Measurements from ENCODE around the gene ZDHHC16. TPM values are rescaled to one million over a fixed set of nuclear protein-coding genes. Genes with fewer than 3 reads are reported as not detected.

ZDHHC16 gene
- total RNA-seq, 2 experiments from 2014 or later = 6.2 to 6.5 TPM

DNA sequence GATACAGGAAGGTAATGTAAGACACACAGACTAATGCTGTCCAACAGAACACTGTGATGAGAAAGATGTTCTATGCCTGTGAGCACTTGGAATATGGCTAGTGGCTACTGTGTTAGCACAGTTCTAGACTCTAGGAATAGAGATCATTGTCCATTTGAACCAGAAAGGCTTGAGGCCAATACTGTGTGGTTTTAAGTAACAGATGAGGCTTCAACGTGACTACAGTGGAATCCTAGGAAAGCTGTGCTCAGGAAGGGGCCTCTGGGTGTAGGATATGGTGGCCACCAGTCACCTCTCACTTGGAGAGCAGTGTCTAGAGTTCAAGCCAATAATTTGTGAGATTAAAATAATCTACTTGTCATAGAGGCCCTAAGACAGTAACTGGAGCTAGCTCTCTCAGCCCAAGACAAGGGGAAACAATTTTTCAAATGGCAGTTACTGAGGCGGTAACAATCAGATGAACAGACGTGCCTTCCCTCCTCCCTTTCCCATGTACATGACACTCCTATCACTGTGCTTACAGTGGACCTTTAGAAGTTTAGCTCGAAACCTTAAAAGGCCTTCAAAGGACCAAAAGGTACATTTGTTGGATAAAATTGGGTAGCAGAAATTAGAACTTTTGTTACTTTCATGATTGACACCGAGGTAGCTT is 10.2 kb downstream of the ZDHHC16 start:
- ATAC-seq (ENCODE audit: poor library complexity) (no peak), DNase-seq (no peak)
- intact Hi-C loops (cut with DNase I, micrococcal nuclease) = no loop called here
- Histone ChIP-seq H3K27me3 (ENCODE audit: control insufficient read depth in 1 of 2, insufficient read depth in 2 of 2, low read length in 2 of 2) (no peaks in the 10 kb centered on the region), H3K27ac (ENCODE audit: low read depth in 1 of 2, low read length in 2 of 2) (no peak overlapping the region), H3K4me3 (ENCODE audit: low read length) (no peak overlapping the region), H3K9me3 (ENCODE audit: control insufficient read depth in 1 of 2, insufficient read depth in 1 of 2, low read length in 2 of 2) (no peaks in the 10 kb centered on the region), H3K36me3 (ENCODE audit: insufficient read depth, low read length) (peaks cover 75% of the 10 kb centered on the region), H3K4me1 (ENCODE audit: insufficient read depth, low read length) (peaks cover 12% of the 10 kb centered on the region)
- ChIA-PET CTCF (no interaction called here), POLR2A (no interaction called here)
- Mint-ChIP-seq H3K27ac (peak overlapping the region; percentile 76), H3K4me3 (no peak overlapping the region), H3K4me1 (ENCODE audit: low read depth) (peaks cover 19% of the 10 kb centered on the region), H3K36me3 (ENCODE audit: low read depth) (peaks cover 87% of the 10 kb centered on the region), H3K27me3 (no peaks in the 10 kb centered on the region), H3K9me3 (no peaks in the 10 kb centered on the region)
- TF ChIP-seq, protein P1, sequence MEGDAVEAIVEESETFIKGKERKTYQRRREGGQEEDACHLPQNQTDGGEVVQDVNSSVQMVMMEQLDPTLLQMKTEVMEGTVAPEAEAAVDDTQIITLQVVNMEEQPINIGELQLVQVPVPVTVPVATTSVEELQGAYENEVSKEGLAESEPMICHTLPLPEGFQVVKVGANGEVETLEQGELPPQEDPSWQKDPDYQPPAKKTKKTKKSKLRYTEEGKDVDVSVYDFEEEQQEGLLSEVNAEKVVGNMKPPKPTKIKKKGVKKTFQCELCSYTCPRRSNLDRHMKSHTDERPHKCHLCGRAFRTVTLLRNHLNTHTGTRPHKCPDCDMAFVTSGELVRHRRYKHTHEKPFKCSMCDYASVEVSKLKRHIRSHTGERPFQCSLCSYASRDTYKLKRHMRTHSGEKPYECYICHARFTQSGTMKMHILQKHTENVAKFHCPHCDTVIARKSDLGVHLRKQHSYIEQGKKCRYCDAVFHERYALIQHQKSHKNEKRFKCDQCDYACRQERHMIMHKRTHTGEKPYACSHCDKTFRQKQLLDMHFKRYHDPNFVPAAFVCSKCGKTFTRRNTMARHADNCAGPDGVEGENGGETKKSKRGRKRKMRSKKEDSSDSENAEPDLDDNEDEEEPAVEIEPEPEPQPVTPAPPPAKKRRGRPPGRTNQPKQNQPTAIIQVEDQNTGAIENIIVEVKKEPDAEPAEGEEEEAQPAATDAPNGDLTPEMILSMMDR (IDR thresholded peaks at IDR 0.05) = no peak

DNA sequence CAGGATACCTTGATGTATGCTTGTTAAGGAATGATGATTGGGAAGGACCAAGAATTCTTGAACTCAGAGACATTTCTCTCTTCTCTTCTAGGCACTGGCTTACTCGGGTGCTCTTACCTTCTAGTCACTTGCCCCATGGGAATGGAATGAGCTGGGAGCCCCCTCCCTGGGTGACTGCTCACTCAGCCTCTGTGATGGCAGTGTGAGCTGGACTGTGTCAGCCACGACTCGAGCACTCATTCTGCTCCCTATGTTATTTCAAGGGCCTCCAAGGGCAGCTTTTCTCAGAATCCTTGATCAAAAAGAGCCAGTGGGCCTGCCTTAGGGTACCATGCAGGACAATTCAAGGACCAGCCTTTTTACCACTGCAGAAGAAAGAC is 10.7 kb downstream of the ZDHHC16 start:
- no peak for DNase-seq
- Mint-ChIP-seq H3K36me3 (ENCODE audit: low read depth) (peaks cover 92% of the 10 kb centered on the region), H3K4me1 (ENCODE audit: low read depth) (peaks cover 19% of the 10 kb centered on the region), H3K9me3 (no peaks in the 10 kb centered on the region), H3K27ac (peak overlapping the region; percentile 76), H3K27me3 (no peaks in the 10 kb centered on the region), H3K4me3 (no peak overlapping the region)
- POLR2A ChIA-PET = no interaction called here
- Histone ChIP-seq H3K9me3 (ENCODE audit: control insufficient read depth in 1 of 2, insufficient read depth in 1 of 2, low read length in 2 of 2) (no peaks in the 10 kb centered on the region), H3K27ac (ENCODE audit: low read depth in 1 of 2, low read length in 2 of 2) (no peak overlapping the region), H3K27me3 (ENCODE audit: control insufficient read depth in 1 of 2, insufficient read depth in 2 of 2, low read length in 2 of 2) (no peaks in the 10 kb centered on the region), H3K36me3 (ENCODE audit: insufficient read depth, low read length) (peaks cover 78% of the 10 kb centered on the region), H3K4me3 (ENCODE audit: low read length) (no peak overlapping the region), H3K4me1 (ENCODE audit: insufficient read depth, low read length) (peaks cover 12% of the 10 kb centered on the region)
- CTCF ChIA-PET = no interaction called here
- TF ChIP-seq, protein P1 (IDR thresholded peaks at IDR 0.05) = no peak
- no peak for ATAC-seq (ENCODE audit: poor library complexity)
- intact Hi-C loops (cut with DNase I, micrococcal nuclease) = no loop called here

DNA sequence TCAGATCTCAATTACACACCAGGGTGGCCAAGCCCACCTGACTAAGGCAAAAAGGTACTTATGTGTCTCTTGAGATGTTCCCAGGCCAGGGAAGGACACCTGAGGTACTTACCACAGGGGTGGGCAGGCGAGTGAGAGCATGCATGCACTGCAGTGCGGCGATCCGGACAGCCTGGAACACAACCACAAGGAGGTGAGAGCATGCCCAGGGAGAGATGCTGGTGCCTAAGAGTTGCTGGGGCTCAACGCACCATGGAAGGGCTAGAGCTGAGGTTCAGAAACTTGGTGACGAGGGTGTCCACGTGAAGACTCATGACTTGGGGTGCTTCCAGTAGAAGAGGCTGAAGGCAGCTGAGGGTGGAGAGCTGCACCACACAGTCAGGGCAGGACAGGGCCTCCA is 13.1 kb downstream of the ZDHHC16 start:
- H3K4me1 ChIP-seq (ENCODE audit: insufficient read depth, low read length) = peaks cover 4% of the 10 kb centered on the region
- POLR2A ChIA-PET = interaction anchor here (0.9 kb wide), 1 partner anchor 14 kb away, joined by 3 read pairs; no protein-coding TSS in a partner anchor
- no peak overlapping the region for H3K4me3 Mint-ChIP-seq
- peaks cover 79% of the 10 kb centered on the region for H3K36me3 ChIP-seq (ENCODE audit: insufficient read depth, low read length)
- intact Hi-C loops (cut with DNase I, micrococcal nuclease) = no loop called here
- no peaks in the 10 kb centered on the region for H3K27me3 ChIP-seq (ENCODE audit: control insufficient read depth in 1 of 2, insufficient read depth in 2 of 2, low read length in 2 of 2)
- ATAC-seq (ENCODE audit: poor library complexity) (no peak), DNase-seq (no peak)
- H3K9me3 Mint-ChIP-seq = no peaks in the 10 kb centered on the region
- no peaks in the 10 kb centered on the region for H3K9me3 ChIP-seq (ENCODE audit: control insufficient read depth in 1 of 2, insufficient read depth in 1 of 2, low read length in 2 of 2)
- CTCF ChIA-PET = no interaction called here
- H3K27ac ChIP-seq (ENCODE audit: low read depth in 1 of 2, low read length in 2 of 2) = no peak overlapping the region
- TF ChIP-seq, protein P1 (IDR thresholded peaks at IDR 0.05) = no peak
- no peak overlapping the region for H3K4me3 ChIP-seq (ENCODE audit: low read length)
- no peaks in the 10 kb centered on the region for H3K27me3 Mint-ChIP-seq
- H3K4me1 Mint-ChIP-seq (ENCODE audit: low read depth) = peaks cover 8% of the 10 kb centered on the region
- H3K36me3 Mint-ChIP-seq (ENCODE audit: low read depth) = peaks cover 95% of the 10 kb centered on the region
- no peak overlapping the region for H3K27ac Mint-ChIP-seq

Data from CD4-positive, alpha-beta T cell (primary cell).